ENCODE results near the gene PLCB1. TPM values are rescaled to one million over a fixed set of nuclear protein-coding genes. Genes with fewer than 3 reads are reported as not detected.
"Not testable (repeated sequence)": the region's sequence is repeated elsewhere in the genome, so short reads cannot be mapped to it uniquely, and the experiment has no call there.

PLCB1 gene
- total RNA-seq, 1 experiment from 2014 or later, result 6.0 TPM

DNA sequence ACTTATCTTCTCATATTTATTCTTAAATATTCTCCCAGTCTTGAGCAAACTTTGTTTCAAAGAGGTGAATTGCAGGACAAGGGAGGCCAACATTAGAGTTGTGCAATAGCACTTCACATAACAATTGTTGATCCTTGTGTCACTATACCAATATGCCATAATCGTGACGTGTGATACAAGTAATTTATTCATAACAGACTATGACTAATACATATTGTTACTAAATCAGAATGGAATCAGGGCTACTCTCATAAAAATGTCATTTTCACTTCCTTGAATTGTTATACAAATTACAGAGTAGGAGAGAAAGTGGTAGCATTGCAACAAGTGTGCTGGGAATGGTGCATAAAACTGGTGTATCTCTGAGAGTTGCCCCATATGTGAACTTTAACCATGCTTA lies 37.2 kb upstream of the PLCB1 start:
- Mint-ChIP-seq H3K9me3 (ENCODE audit: low read depth, unreplicated experiment) (no peaks in the 10 kb centered on the region), H3K27me3 (ENCODE audit: unreplicated experiment) (no peaks in the 10 kb centered on the region), H3K27ac (ENCODE audit: unreplicated experiment) (no peak overlapping the region), H3K36me3 (ENCODE audit: insufficient read depth, unreplicated experiment) (no peaks in the 10 kb centered on the region), H3K4me3 (ENCODE audit: low read depth, unreplicated experiment) (no peak overlapping the region), H3K4me1 (ENCODE audit: low read depth, unreplicated experiment) (peaks cover 6% of the 10 kb centered on the region)
- no TSS peak for BruUV-seq (replicated peaks)
- DNase-seq, result no peak
- TF ChIP-seq, protein P1, sequence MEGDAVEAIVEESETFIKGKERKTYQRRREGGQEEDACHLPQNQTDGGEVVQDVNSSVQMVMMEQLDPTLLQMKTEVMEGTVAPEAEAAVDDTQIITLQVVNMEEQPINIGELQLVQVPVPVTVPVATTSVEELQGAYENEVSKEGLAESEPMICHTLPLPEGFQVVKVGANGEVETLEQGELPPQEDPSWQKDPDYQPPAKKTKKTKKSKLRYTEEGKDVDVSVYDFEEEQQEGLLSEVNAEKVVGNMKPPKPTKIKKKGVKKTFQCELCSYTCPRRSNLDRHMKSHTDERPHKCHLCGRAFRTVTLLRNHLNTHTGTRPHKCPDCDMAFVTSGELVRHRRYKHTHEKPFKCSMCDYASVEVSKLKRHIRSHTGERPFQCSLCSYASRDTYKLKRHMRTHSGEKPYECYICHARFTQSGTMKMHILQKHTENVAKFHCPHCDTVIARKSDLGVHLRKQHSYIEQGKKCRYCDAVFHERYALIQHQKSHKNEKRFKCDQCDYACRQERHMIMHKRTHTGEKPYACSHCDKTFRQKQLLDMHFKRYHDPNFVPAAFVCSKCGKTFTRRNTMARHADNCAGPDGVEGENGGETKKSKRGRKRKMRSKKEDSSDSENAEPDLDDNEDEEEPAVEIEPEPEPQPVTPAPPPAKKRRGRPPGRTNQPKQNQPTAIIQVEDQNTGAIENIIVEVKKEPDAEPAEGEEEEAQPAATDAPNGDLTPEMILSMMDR (IDR thresholded peaks at IDR 0.05; ENCODE audit: unreplicated experiment), result no peak
- CTCF ChIA-PET, result no interaction called here
- intact Hi-C loops (cut with micrococcal nuclease; ENCODE audit: unreplicated experiment), result no loop called here

DNA sequence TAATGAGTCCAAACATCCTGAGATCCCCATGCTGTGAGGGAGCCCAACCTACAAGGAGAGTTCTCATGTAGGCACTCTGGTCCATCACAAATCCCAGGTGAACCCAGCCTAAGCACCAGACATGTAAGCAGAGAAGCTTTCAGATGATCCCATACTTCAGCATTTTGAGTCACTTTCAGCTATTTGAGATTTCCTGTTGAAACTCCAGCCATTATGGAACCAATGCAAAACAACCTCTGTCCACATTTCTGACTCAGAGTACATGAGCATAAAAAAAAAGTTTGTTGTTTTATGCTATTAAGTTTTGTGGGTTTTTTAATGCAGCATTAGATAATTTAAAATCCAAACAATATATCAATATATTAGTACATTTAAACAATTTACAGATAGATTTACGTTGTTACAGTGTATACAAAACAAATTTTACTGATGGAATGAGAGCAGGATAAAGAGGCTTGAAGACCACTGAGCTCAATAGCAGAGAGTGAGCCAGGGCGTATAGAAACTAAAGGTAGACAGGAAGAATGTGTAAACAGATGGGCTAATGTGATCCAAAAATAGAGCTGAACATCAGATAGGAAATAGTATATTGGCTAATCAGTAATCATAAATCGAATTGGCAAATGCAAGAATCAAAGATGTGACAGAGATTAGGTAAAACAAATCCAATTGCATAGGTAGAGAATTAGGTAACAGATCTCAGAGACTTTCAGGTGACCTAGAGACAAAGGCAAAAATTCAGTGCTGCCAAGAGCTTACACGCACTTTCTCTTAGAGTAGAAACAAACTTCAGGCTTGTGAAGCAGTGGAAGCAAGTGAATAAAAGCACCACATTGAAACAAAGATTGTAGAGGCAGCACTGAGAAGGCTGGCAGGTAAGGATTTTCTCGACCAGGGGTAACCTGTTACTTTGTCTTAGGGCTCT lies 36.2 kb upstream of the PLCB1 start:
- Mint-ChIP-seq H3K4me3 (ENCODE audit: low read depth, unreplicated experiment) (no peak overlapping the region), H3K9me3 (ENCODE audit: low read depth, unreplicated experiment) (no peaks in the 10 kb centered on the region), H3K27me3 (ENCODE audit: unreplicated experiment) (no peaks in the 10 kb centered on the region), H3K27ac (ENCODE audit: unreplicated experiment) (no peak overlapping the region), H3K36me3 (ENCODE audit: insufficient read depth, unreplicated experiment) (no peaks in the 10 kb centered on the region), H3K4me1 (ENCODE audit: low read depth, unreplicated experiment) (peaks cover 6% of the 10 kb centered on the region)
- BruUV-seq (replicated peaks), result no TSS peak
- TF ChIP-seq, protein P1 (IDR thresholded peaks at IDR 0.05; ENCODE audit: unreplicated experiment), result no peak
- CTCF ChIA-PET, result no interaction called here
- no peak for DNase-seq
- intact Hi-C loops (cut with micrococcal nuclease; ENCODE audit: unreplicated experiment), result no loop called here

DNA sequence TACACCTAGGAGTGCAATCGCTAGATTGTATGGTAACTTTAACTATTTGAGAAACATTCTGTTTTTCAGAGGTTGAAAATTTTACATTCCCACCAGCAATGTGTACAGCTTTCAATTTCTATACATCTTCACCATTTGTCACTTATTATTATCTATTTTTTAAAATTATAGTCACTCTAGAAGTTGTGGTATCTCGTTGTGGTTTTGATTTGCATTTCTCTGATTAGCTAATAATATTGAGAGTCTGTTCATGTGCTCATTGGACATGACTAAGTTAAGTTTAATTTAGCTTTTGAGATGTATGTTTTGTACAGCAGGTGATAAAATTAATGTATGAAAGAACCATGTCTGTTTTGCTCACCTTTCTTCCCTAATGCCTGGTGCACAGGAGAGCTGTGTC lies 34.8 kb upstream of the PLCB1 start:
- TF ChIP-seq, protein P1 (IDR thresholded peaks at IDR 0.05; ENCODE audit: unreplicated experiment), result no peak
- Mint-ChIP-seq H3K36me3 (ENCODE audit: insufficient read depth, unreplicated experiment) (no peaks in the 10 kb centered on the region), H3K4me1 (ENCODE audit: low read depth, unreplicated experiment) (peaks cover 6% of the 10 kb centered on the region), H3K9me3 (ENCODE audit: low read depth, unreplicated experiment) (no peaks in the 10 kb centered on the region), H3K27ac (ENCODE audit: unreplicated experiment) (no peak overlapping the region), H3K27me3 (ENCODE audit: unreplicated experiment) (no peaks in the 10 kb centered on the region), H3K4me3 (ENCODE audit: low read depth, unreplicated experiment) (no peak overlapping the region)
- no TSS peak for BruUV-seq (replicated peaks)
- intact Hi-C loops (cut with micrococcal nuclease; ENCODE audit: unreplicated experiment), result no loop called here
- CTCF ChIA-PET, result no interaction called here
- DNase-seq, result no peak

DNA sequence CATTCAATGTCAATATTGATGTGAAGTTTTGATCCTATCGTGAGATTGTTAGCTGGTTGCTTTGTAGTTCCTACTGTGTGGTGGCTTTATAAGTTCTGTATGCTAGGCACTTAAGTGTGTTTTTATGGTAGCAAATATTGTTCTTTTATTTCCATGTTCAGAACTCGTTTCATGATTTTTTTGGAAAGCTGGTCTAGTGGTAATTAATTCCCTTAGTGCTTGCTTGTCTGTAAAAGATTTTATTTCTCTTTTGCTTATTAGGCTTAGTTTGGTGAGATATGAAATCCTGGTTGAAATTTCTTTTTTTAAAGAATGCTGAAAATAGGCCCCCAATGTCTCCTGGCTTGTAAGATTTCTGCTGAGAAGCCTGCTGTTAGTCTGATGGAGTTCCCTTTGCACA lies 27.8 kb upstream of the PLCB1 start:
- H3K4me1 Mint-ChIP-seq (ENCODE audit: low read depth, unreplicated experiment), result no peaks in the 10 kb centered on the region
- BruUV-seq (replicated peaks), result no TSS peak
- DNase-seq, result no peak
- TF ChIP-seq, protein P1 (IDR thresholded peaks at IDR 0.05; ENCODE audit: unreplicated experiment), result no peak
- peaks cover 6% of the 10 kb centered on the region for H3K9me3 Mint-ChIP-seq (ENCODE audit: low read depth, unreplicated experiment)
- no peaks in the 10 kb centered on the region for H3K36me3 Mint-ChIP-seq (ENCODE audit: insufficient read depth, unreplicated experiment)
- peaks cover 14% of the 10 kb centered on the region for H3K27me3 Mint-ChIP-seq (ENCODE audit: unreplicated experiment)
- H3K27ac Mint-ChIP-seq (ENCODE audit: unreplicated experiment), result no peak overlapping the region
- H3K4me3 Mint-ChIP-seq (ENCODE audit: low read depth, unreplicated experiment), result no peak overlapping the region
- intact Hi-C loops (cut with micrococcal nuclease; ENCODE audit: unreplicated experiment), result no loop called here
- CTCF ChIA-PET, result interaction anchor here (1.2 kb wide), 1 partner anchor 61 kb away, joined by 6 read pairs; no protein-coding TSS in a partner anchor

DNA sequence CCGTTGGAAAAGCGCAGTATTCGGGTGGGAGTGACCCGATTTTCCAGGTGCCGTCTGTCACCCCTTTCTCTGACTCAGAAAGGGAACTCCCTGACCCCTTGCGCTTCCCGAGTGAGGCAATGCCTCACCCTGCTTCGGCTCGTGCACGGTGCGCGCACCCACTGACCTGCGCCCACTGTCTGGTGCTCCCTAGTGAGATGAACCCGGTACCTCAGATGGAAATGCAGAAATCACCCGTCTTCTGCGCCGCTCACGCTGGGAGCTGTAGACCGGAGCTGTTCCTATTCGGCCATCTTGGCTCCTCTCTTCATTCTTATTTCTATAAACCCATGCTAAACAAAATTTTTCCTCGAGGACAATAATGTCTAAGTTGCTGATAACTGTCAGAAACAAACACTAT lies 17.5 kb upstream of the PLCB1 start:
- intact Hi-C loops (cut with micrococcal nuclease; ENCODE audit: unreplicated experiment); H3K27ac Mint-ChIP-seq (ENCODE audit: unreplicated experiment); H3K9me3 Mint-ChIP-seq (ENCODE audit: low read depth, unreplicated experiment); H3K27me3 Mint-ChIP-seq (ENCODE audit: unreplicated experiment); CTCF ChIA-PET; DNase-seq; H3K4me1 Mint-ChIP-seq (ENCODE audit: low read depth, unreplicated experiment); H3K4me3 Mint-ChIP-seq (ENCODE audit: low read depth, unreplicated experiment); BruUV-seq (replicated peaks); H3K36me3 Mint-ChIP-seq (ENCODE audit: insufficient read depth, unreplicated experiment): not testable (repeated sequence)

All from Calu3 (cell line).